ENCODE data around the gene EPB42.
"Not testable (repeated sequence)": the region's sequence is repeated elsewhere in the genome, so short reads cannot be mapped to it uniquely, and the experiment has no call there.

Gene EPB42

GRCh38 chr15:43229977-43230376 lies 9.2 kb upstream of the EPB42 start:
- H3K27me3 Mint-ChIP-seq: peaks cover 35% of the 10 kb centered on the region
- H3K9me3 Mint-ChIP-seq: no peaks in the 10 kb centered on the region
- no peaks in the 10 kb centered on the region for H3K36me3 Mint-ChIP-seq (ENCODE audit: low read depth)
- no peaks in the 10 kb centered on the region for H3K4me1 Mint-ChIP-seq (ENCODE audit: low read depth)
- intact Hi-C loops (cut with micrococcal nuclease): loop anchor here (5.0 kb wide), 1 partner anchor 37 kb away; the partner anchor contains the start of gene TGM5
- no peak overlapping the region for H3K4me3 Mint-ChIP-seq
- no peak overlapping the region for H3K27ac Mint-ChIP-seq

DNA sequence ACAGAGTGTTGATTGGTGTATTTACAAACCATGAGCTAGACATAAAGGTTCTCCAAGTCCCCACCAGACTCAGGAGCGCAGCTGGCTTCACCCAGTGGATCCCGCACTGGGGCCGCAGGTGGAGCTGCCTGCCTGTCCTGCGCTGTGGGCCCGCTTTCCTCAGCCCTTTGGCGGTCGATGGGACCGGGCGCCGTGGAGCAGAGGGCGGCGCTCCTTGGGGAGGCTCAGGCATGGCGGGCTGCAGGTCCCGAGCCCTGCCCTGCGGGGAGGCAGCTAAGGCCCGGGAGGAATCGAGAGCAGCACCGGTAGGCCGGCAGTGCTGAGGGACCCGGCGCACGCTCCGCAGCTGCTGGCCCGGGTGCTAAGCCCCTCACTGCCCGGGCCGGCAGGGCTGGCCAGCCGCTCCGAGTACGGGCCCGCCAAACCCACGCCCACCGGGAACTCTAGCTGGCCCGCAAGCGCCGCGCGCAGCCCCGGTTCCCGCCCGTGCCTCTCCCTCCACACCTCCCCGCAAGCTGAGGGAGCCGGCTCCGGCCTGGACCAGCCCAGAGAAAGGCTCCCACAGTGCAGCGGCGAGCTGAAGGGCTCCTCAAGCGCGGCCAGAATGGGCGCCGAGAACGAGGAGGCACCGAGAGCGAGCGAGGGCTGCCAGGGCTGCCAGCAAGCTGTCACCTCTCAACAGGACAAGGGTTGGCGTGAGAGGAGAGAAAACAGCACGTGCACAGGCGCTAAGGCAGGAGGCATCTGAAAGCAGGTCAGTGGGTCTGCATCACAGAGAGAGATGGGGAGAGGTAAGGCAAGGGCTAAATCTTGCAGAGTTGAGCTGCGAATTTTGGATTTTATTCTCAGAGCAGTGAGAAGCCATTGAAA lies 5.9 kb upstream of the EPB42 start:
- intact Hi-C loops (cut with micrococcal nuclease): loop anchor here (5.0 kb wide), 1 partner anchor 41 kb away; the partner anchor contains the start of gene TGM5
- H3K4me1 Mint-ChIP-seq (ENCODE audit: low read depth): no peaks in the 10 kb centered on the region

GRCh38 chr15:43225950-43226255 lies 5.1 kb upstream of the EPB42 start:
- H3K4me1 Mint-ChIP-seq (ENCODE audit: low read depth); H3K27ac Mint-ChIP-seq; H3K36me3 Mint-ChIP-seq (ENCODE audit: low read depth); H3K4me3 Mint-ChIP-seq; H3K9me3 Mint-ChIP-seq: not testable (repeated sequence)
- H3K27me3 Mint-ChIP-seq: peaks cover 26% of the 10 kb centered on the region
- intact Hi-C loops (cut with micrococcal nuclease): loop anchor here (1.0 to 5.0 kb wide), 2 partner anchors 41 to 59 kb away; partner anchors contain the start of gene TGM5

More for the DNA sequence above, 5.9 kb upstream of the EPB42 start:
- Mint-ChIP-seq H3K9me3 (no peaks in the 10 kb centered on the region), H3K36me3 (ENCODE audit: low read depth) (no peaks in the 10 kb centered on the region), H3K4me3 (no peak overlapping the region), H3K27ac (no peak overlapping the region), H3K27me3 (peaks cover 24% of the 10 kb centered on the region)

DNA sequence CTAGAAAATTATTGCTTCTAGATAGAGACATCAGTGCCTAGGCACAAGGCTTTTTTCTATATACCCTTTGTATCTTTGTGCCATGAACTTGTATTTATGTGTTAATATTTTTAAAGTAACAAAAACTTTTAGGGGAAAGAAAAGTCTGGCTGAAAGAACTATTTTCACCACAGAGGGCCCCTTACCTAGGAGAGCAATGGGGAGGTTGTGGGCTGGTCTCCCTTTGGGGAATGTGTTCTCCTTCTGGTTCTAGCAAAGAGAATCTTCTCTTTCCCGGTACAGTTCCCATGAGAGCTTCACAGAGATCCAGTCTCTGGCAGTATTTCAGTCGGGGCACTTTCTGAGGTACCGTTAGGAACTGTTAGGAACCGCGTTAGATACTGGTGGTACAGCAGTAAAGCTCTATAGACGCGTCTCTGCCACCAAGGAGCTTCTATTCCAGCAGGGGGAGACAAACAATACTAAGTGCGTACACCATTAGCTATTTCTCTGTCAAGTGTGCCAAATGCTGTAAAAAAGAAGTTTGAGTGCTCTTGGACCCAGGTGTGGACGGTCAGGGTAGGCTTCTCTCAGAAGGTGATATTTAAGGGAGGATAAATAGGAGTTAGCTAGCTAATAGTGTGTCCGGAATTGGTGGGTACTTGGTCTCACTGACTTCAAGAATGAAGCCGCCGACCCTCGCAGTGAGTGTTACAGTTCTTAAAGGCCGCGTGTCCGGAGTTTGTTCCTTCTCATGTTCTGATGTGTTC lies 4.6 kb upstream of the EPB42 start:
- H3K27ac Mint-ChIP-seq: no peak overlapping the region
- H3K36me3 Mint-ChIP-seq (ENCODE audit: low read depth): no peaks in the 10 kb centered on the region
- intact Hi-C loops (cut with micrococcal nuclease): loop anchor here (1.0 to 5.0 kb wide), 2 partner anchors 42 to 60 kb away; partner anchors contain the start of gene TGM5
- no peak overlapping the region for H3K4me3 Mint-ChIP-seq
- H3K9me3 Mint-ChIP-seq: no peaks in the 10 kb centered on the region
- H3K4me1 Mint-ChIP-seq (ENCODE audit: low read depth): no peaks in the 10 kb centered on the region
- H3K27me3 Mint-ChIP-seq: peaks cover 26% of the 10 kb centered on the region

DNA sequence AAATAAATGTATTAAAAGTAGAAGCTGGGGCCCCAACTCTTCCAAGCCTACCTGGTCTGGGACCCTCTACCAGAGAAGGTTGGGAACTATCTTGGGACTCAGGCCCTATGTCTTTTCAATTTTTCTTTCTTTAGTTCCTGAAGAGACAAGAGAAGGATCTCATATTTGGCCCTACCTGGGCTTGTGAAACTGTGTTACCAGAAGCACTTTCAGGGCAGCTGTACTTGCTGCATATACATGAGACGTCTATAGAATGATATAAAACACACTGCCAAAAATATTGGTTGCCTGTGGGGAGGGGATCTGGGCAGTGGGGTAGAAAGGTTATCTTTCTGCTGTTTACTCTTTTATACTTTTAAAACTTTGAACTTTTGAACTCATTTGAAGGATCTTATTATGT lies 604 bp upstream of the EPB42 start:
- no peak overlapping the region for H3K4me3 Mint-ChIP-seq
- H3K27ac Mint-ChIP-seq: no peak overlapping the region
- peaks cover 8% of the 10 kb centered on the region for H3K9me3 Mint-ChIP-seq
- no peaks in the 10 kb centered on the region for H3K4me1 Mint-ChIP-seq (ENCODE audit: low read depth)
- peaks cover 7% of the 10 kb centered on the region for H3K27me3 Mint-ChIP-seq
- H3K36me3 Mint-ChIP-seq (ENCODE audit: low read depth): no peaks in the 10 kb centered on the region
- intact Hi-C loops (cut with micrococcal nuclease): no loop called here

GRCh38 chr15:43219929-43220928 lies 589 bp downstream of the EPB42 start:
- Mint-ChIP-seq H3K4me1 (ENCODE audit: low read depth) (no peaks in the 10 kb centered on the region), H3K36me3 (ENCODE audit: low read depth) (no peaks in the 10 kb centered on the region), H3K4me3 (no peak overlapping the region), H3K9me3 (peaks cover 8% of the 10 kb centered on the region), H3K27ac (no peak overlapping the region), H3K27me3 (peaks cover 7% of the 10 kb centered on the region)
- intact Hi-C loops (cut with micrococcal nuclease): no loop called here

GRCh38 chr15:43218908-43219706 lies 1.7 kb downstream of the EPB42 start:
- Mint-ChIP-seq H3K27ac (no peak overlapping the region), H3K9me3 (peaks cover 8% of the 10 kb centered on the region), H3K4me1 (ENCODE audit: low read depth) (no peaks in the 10 kb centered on the region), H3K36me3 (ENCODE audit: low read depth) (no peaks in the 10 kb centered on the region), H3K27me3 (peaks cover 3% of the 10 kb centered on the region), H3K4me3 (no peak overlapping the region)
- intact Hi-C loops (cut with micrococcal nuclease): no loop called here

DNA sequence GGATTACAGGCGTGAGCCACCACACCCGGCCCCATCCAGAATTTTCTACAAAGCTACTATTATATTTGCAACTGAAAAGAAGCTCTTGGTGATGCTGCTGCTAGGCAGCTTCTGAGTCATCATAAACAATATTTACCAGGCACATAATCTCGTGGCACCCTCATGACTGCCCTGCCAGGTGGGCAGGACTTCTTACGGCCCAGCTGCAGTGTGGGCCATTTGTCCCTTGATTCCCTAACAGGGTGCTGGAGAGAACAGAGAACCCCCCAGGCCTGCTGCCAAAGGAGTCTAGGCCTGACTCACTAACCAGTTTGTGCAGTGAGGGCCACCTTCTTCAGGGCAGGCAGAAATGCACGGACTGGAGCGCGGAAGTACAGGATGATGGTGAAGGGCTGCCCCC lies 4.9 kb downstream of the EPB42 start:
- Mint-ChIP-seq H3K36me3 (ENCODE audit: low read depth) (no peaks in the 10 kb centered on the region), H3K9me3 (peaks cover 8% of the 10 kb centered on the region), H3K4me1 (ENCODE audit: low read depth) (no peaks in the 10 kb centered on the region), H3K4me3 (no peak overlapping the region), H3K27me3 (peaks cover 2% of the 10 kb centered on the region), H3K27ac (no peak overlapping the region)
- intact Hi-C loops (cut with micrococcal nuclease): no loop called here

DNA sequence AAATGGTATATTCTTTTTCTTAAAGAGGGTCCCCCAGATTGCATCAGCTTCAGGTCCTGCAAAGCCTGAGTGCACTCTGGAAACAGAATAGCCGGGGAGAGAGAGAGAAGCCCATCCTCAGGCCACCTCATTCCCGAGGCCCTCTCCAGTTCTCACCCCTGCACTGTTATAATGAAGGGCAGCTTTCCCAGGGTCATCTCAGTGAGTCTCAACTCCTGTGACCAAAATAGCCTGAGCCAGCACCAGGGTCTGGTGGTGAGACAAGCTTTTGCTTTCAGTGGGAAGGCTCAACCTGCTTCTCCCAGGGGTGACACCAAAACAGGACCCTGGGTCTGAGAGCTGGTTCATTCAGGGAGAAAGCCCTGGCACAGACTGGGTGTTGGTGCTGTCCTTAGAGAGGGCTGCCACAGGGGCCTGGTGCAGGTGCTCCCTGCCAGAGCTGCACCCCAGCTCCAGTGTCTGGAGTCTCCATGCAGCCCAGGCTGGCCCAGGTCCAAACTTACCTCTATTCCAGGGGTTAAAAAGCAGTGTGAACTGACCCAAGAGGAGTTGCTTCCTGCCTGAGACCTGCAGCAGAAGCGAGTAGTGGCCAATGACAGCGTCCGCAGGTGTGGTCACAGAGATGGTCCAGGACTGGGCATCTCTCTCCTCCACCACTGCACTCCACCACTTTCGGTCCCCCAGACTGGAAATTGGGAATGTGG lies 6.1 kb downstream of the EPB42 start:
- intact Hi-C loops (cut with micrococcal nuclease): no loop called here
- no peaks in the 10 kb centered on the region for H3K4me1 Mint-ChIP-seq (ENCODE audit: low read depth)
- H3K27ac Mint-ChIP-seq: no peak overlapping the region
- no peak overlapping the region for H3K4me3 Mint-ChIP-seq
- peaks cover 2% of the 10 kb centered on the region for H3K27me3 Mint-ChIP-seq
- peaks cover 8% of the 10 kb centered on the region for H3K9me3 Mint-ChIP-seq
- no peaks in the 10 kb centered on the region for H3K36me3 Mint-ChIP-seq (ENCODE audit: low read depth)

- peaks cover 8% of the 10 kb centered on the region for H3K9me3 Mint-ChIP-seq
- no peak overlapping the region for H3K4me3 Mint-ChIP-seq
- no peaks in the 10 kb centered on the region for H3K4me1 Mint-ChIP-seq (ENCODE audit: low read depth)
- peaks cover 7% of the 10 kb centered on the region for H3K27me3 Mint-ChIP-seq
- no peak overlapping the region for H3K27ac Mint-ChIP-seq
- intact Hi-C loops (cut with micrococcal nuclease): no loop called here
- H3K36me3 Mint-ChIP-seq (ENCODE audit: low read depth): no peaks in the 10 kb centered on the region
Observed at GRCh38 chr15:43214169-43214568, 6.6 kb downstream of the EPB42 start.

GRCh38 chr15:43213466-43213865 lies 7.4 kb downstream of the EPB42 start:
- H3K36me3 Mint-ChIP-seq (ENCODE audit: low read depth): no peaks in the 10 kb centered on the region
- peaks cover 14% of the 10 kb centered on the region for H3K27me3 Mint-ChIP-seq
- peaks cover 8% of the 10 kb centered on the region for H3K9me3 Mint-ChIP-seq
- intact Hi-C loops (cut with micrococcal nuclease): no loop called here
- no peak overlapping the region for H3K27ac Mint-ChIP-seq
- no peaks in the 10 kb centered on the region for H3K4me1 Mint-ChIP-seq (ENCODE audit: low read depth)
- no peak overlapping the region for H3K4me3 Mint-ChIP-seq

GRCh38 chr15:43212951-43213350 lies 7.9 kb downstream of the EPB42 start:
- no peak overlapping the region for H3K4me3 Mint-ChIP-seq
- H3K4me1 Mint-ChIP-seq (ENCODE audit: low read depth): no peaks in the 10 kb centered on the region
- intact Hi-C loops (cut with micrococcal nuclease): no loop called here
- H3K36me3 Mint-ChIP-seq (ENCODE audit: low read depth): no peaks in the 10 kb centered on the region
- H3K9me3 Mint-ChIP-seq: peaks cover 8% of the 10 kb centered on the region
- H3K27ac Mint-ChIP-seq: no peak overlapping the region
- H3K27me3 Mint-ChIP-seq: peaks cover 17% of the 10 kb centered on the region

Data from dendritic cell treated with granulocyte-macrophage colony-stimulating factor and Interleukin-4, amounts not matched to agents 40 ng/mL and 50 ng/mL, for 4 days (primary cell).